ENCODE measurements around the gene CCDC9B.

Gene CCDC9B

GRCh38 chr15:40357723-40358470 is 17.2 kb upstream of the CCDC9B start, which contains the start of gene DISP2:
Gene DISP2, plus strand, starts transcription at chr15:40358219. Its CDS starts 103 bp downstream, at chr15:40358322.
- DNase-seq (ENCODE audit: low spot score), result peak; percentile 88
- TF ChIP-seq CTCF (IDR thresholded peaks at IDR 0.05), result no peak
- Histone ChIP-seq H3K27ac (peak within 1 kb of the TSS in 1 of 2 donors; percentile 33), H3K4me3 (peak within 1 kb of the TSS; percentile 76)

GRCh38 chr15:40357246-40357645 is 16.5 kb upstream of the CCDC9B start:
- no peak for DNase-seq (ENCODE audit: low spot score)
- TF ChIP-seq CTCF (IDR thresholded peaks at IDR 0.05), result no peak
- Histone ChIP-seq H3K27ac (no peak overlapping the region), H3K4me3 (no peak overlapping the region)

- Histone ChIP-seq H3K4me3 (no peak overlapping the region), H3K27ac (no peak overlapping the region)
- no peak for TF ChIP-seq CTCF (IDR thresholded peaks at IDR 0.05)
- no peak for DNase-seq (ENCODE audit: low spot score)
Measured at GRCh38 chr15:40355976-40356585, 15.3 kb upstream of the CCDC9B start.

- no peak for DNase-seq (ENCODE audit: low spot score)
- TF ChIP-seq CTCF (IDR thresholded peaks at IDR 0.05), result no peak
- Histone ChIP-seq H3K4me3 (no peak overlapping the region), H3K27ac (no peak overlapping the region)
Measured at GRCh38 chr15:40354408-40355171, 13.9 kb upstream of the CCDC9B start.

- Histone ChIP-seq H3K4me3 (no peak overlapping the region), H3K27ac (no peak overlapping the region)
- TF ChIP-seq CTCF (IDR thresholded peaks at IDR 0.05), result no peak
Measured at GRCh38 chr15:40353697-40354096, 13.0 kb upstream of the CCDC9B start.

GRCh38 chr15:40352281-40352901 is 11.7 kb upstream of the CCDC9B start:
- Histone ChIP-seq H3K4me3 (no peak overlapping the region), H3K27ac (no peak overlapping the region)
- no peak for DNase-seq (ENCODE audit: low spot score)
- TF ChIP-seq CTCF (IDR thresholded peaks at IDR 0.05), result no peak

More at GRCh38 chr15:40353697-40354096, 13.0 kb upstream of the CCDC9B start:
- no peak for DNase-seq (ENCODE audit: low spot score)

Data from coronary artery (tissue), 2 donors.